H9 (cell line): ENCODE data around the gene ABHD8. TPM values are rescaled to one million over a fixed set of nuclear protein-coding genes. Genes with fewer than 3 reads are reported as not detected.

Experiments
- DNase-seq: peaks from one replicate; pipeline ENCODE4 v3.0.0-alpha.2; 2017
- H2AFZ ChIP-seq: one replicate; pipeline ENCODE4 v1.6.1; 2013; ENCODE audit warnings: mild to moderate bottlenecking, low read length, control low read depth, moderate library complexity
- H2AK5ac ChIP-seq: 2 replicates; pipeline ENCODE4 v1.6.1; 2013; ENCODE audit warnings: low read length, control low read depth, mixed read lengths; ENCODE audit not compliant: insufficient read length
- H2BK120ac ChIP-seq: one replicate; pipeline ENCODE4 v1.6.1; 2013; ENCODE audit warnings: low read depth, mild to moderate bottlenecking, low read length, control low read depth, inconsistent platforms; ENCODE audit not compliant: poor library complexity, severe bottlenecking
- H2BK12ac ChIP-seq: 2 replicates; pipeline ENCODE4 v1.6.1; 2013; ENCODE audit warnings: low read length, control low read depth, mixed read lengths, low read depth; ENCODE audit not compliant: insufficient read length
- H2BK15ac ChIP-seq: 2 replicates; pipeline ENCODE4 v1.6.1; 2013; ENCODE audit warnings: low read depth, low read length, control low read depth
- H2BK20ac ChIP-seq: one replicate; pipeline ENCODE4 v1.6.1; 2013; ENCODE audit warnings: low read depth, mild to moderate bottlenecking, low read length, control low read depth, inconsistent platforms; ENCODE audit not compliant: poor library complexity, severe bottlenecking
- H2BK5ac ChIP-seq: 2 replicates; pipeline ENCODE4 v1.6.1; 2013; ENCODE audit warnings: low read length, control low read depth, mixed read lengths; ENCODE audit not compliant: insufficient read length
- H3K14ac ChIP-seq: 2 replicates; pipeline ENCODE4 v1.6.1; 2013; ENCODE audit warnings: low read length, control low read depth; ENCODE audit not compliant: insufficient read depth
- H3K18ac ChIP-seq: 2 replicates; pipeline ENCODE4 v1.6.1; 2013; ENCODE audit warnings: low read depth, mild to moderate bottlenecking, mixed read lengths, low read length, control low read depth; ENCODE audit not compliant: insufficient read length
- H3K23ac ChIP-seq: 2 replicates; pipeline ENCODE4 v1.6.1; 2013; ENCODE audit warnings: low read length, control low read depth, mixed read lengths, low read depth; ENCODE audit not compliant: insufficient read length
- H3K23me2 ChIP-seq: 2 replicates; pipeline ENCODE4 v1.6.1; 2013; ENCODE audit warnings: low read depth, mild to moderate bottlenecking, mixed read lengths, low read length, control low read depth; ENCODE audit not compliant: insufficient read length, poor library complexity, severe bottlenecking
- H3K27ac ChIP-seq: 2 replicates; pipeline ENCODE4 v1.5.1; 2013; ENCODE audit warnings: low read length, control low read depth, mixed read lengths, low read depth; ENCODE audit not compliant: insufficient read length
- H3K27me3 ChIP-seq: 2 replicates; pipeline ENCODE4 v1.6.1; 2013; ENCODE audit warnings: low read length, control low read depth, inconsistent platforms; ENCODE audit not compliant: insufficient read depth
- H3K4ac ChIP-seq: 2 replicates; pipeline ENCODE4 v1.6.1; 2013; ENCODE audit warnings: low read depth, mild to moderate bottlenecking, control low read depth, inconsistent platforms, low read length, moderate library complexity
- H3K4me1 ChIP-seq: 2 replicates; pipeline ENCODE4 v1.6.1; 2013; ENCODE audit warnings: low read length, control low read depth, inconsistent platforms; ENCODE audit not compliant: insufficient read depth
- H3K4me2 ChIP-seq: 2 replicates; pipeline ENCODE4 v1.6.1; 2013; ENCODE audit warnings: low read length, control low read depth, mixed read lengths; ENCODE audit not compliant: insufficient read length, insufficient read depth
- H3K56ac ChIP-seq: 2 replicates; pipeline ENCODE4 v1.6.1; 2013; ENCODE audit warnings: low read depth, mild to moderate bottlenecking, mixed read lengths, low read length, control low read depth; ENCODE audit not compliant: insufficient read length
- H3K79me1 ChIP-seq: 2 replicates; pipeline ENCODE4 v1.6.1; 2013; ENCODE audit warnings: low read depth, mild to moderate bottlenecking, moderate library complexity, low read length, control low read depth, inconsistent platforms; ENCODE audit not compliant: insufficient read depth, poor library complexity, severe bottlenecking
- H3K79me2 ChIP-seq: 2 replicates; pipeline ENCODE4 v1.6.1; 2013; ENCODE audit warnings: low read length, control low read depth, inconsistent platforms; ENCODE audit not compliant: insufficient read depth
- H3K9ac ChIP-seq: 2 replicates; pipeline ENCODE4 v1.6.1; 2013; ENCODE audit warnings: low read length, control low read depth, mixed read lengths; ENCODE audit not compliant: insufficient read length; ENCODE audit errors: extremely low read depth
- H3K9me3 ChIP-seq: one replicate; pipeline ENCODE4 v1.6.1; 2013; ENCODE audit warnings: low read depth, low read length, inconsistent platforms; ENCODE audit not compliant: control insufficient read depth
- H3T11ph ChIP-seq: one replicate; pipeline ENCODE4 v1.6.1; 2013; ENCODE audit warnings: mild to moderate bottlenecking, low read length, control low read depth, inconsistent platforms
- H4K20me1 ChIP-seq: one replicate; pipeline ENCODE4 v1.6.1; 2013; ENCODE audit not compliant: control insufficient read depth, insufficient read length, insufficient read depth
- H4K5ac ChIP-seq: 2 replicates; pipeline ENCODE4 v1.6.1; 2013; ENCODE audit warnings: low read depth, mild to moderate bottlenecking, mixed read lengths, low read length, control low read depth; ENCODE audit not compliant: insufficient read length
- H4K8ac ChIP-seq: replicated peaks from 2 replicates; pipeline ENCODE4 v1.6.1; 2013; ENCODE audit warnings: low read length, control low read depth, mixed read lengths, low read depth; ENCODE audit not compliant: insufficient read length
- H4K91ac ChIP-seq: 2 replicates; pipeline ENCODE4 v1.6.1; 2013; ENCODE audit warnings: low read depth, mild to moderate bottlenecking, moderate library complexity, mixed read lengths, low read length, control low read depth; ENCODE audit not compliant: insufficient read length
- H3K27ac Mint-ChIP-seq, 3 experiments: 2 replicates in 2 of 3; 3 replicates in 1 of 3; pipeline ENCODE4 v1.8.0; 2020 to 2021; ENCODE audit warnings: mixed read lengths in 3 of 3, mild to moderate bottlenecking in 1 of 3, moderate library complexity in 1 of 3
- H3K27me3 Mint-ChIP-seq: 2 replicates; pipeline ENCODE4 v1.8.0; 2021; ENCODE audit warnings: low read depth, mild to moderate bottlenecking, moderate library complexity, mixed read lengths
- H3K36me3 Mint-ChIP-seq, 3 experiments: 2 replicates in 2 of 3; 3 replicates in 1 of 3; pipeline ENCODE4 v1.8.0; 2020 to 2021; ENCODE audit warnings: low read depth in 3 of 3, mixed read lengths in 3 of 3; ENCODE audit not compliant: insufficient read depth in 1 of 3
- H3K4me1 Mint-ChIP-seq, 2 experiments: 2 replicates each; pipeline ENCODE4 v1.8.0; 2020; ENCODE audit warnings: mixed read lengths in 2 of 2
- H3K4me3 Mint-ChIP-seq, 2 experiments: 2 replicates in 1 of 2; 3 replicates in 1 of 2; pipeline ENCODE4 v1.8.0; 2020 to 2021; ENCODE audit warnings: mild to moderate bottlenecking in 2 of 2, mixed read lengths in 2 of 2, moderate library complexity in 1 of 2
- H3K9me3 Mint-ChIP-seq, 2 experiments: 2 replicates in 1 of 2; 3 replicates in 1 of 2; pipeline ENCODE4 v1.8.0; 2020; ENCODE audit warnings: mild to moderate bottlenecking in 2 of 2, mixed read lengths in 2 of 2, moderate library complexity in 1 of 2
- CTCF ChIP-seq: fragments of 200-600 bp; sonication (generic); conservative IDR thresholded peaks from 3 replicates; pipeline ENCODE4 v1.8.0; 2021; ENCODE audit warnings: antibody characterized with exemption, mild to moderate bottlenecking
- WGBS: extraction: QIAGEN DNeasy Blood & Tissue Kit; methylation state at CpG from one replicate; pipeline ENCODE4 v1.1.7; 2013; ENCODE audit warnings: missing lambda C conversion rate, low lambda C conversion rate, mixed read lengths; ENCODE audit not compliant: insufficient read length; ENCODE audit errors: extremely low coverage; 5-methylcytosine and 5-hydroxymethylcytosine counted together
- total RNA-seq: library from RNA; stranded (reverse); gene quantifications from 2 replicates; pipeline ENCODE4 v1.2.1, GENCODE V29; 2021

ABHD8 gene
- total RNA-seq, 1 experiment from 2014 or later: 11.7 TPM

- Mint-ChIP-seq H3K27ac (peak overlapping the region in 2 of 3 experiments; percentile 86 to 89; a peak in 4 of 7 replicates), H3K9me3 (no peaks in the 10 kb centered on the region; a peak in 1 of 5 replicates), H3K4me1 (peaks cover 14 to 18% of the 10 kb centered on the region in 2 experiments), H3K36me3 (no peaks in the 10 kb centered on the region), H3K4me3 (no peak overlapping the region; a peak in 1 of 5 replicates), H3K27me3 (peaks cover 2% of the 10 kb centered on the region)
- Histone ChIP-seq H3T11ph (no peak overlapping the region), H4K5ac (no peak overlapping the region), H4K91ac (no peak overlapping the region), H2AK5ac (no peak overlapping the region), H3K79me1 (no peaks in the 10 kb centered on the region), H3K14ac (no peak overlapping the region; the same call in 1 of the 2 replicates), H3K23me2 (no peaks in the 10 kb centered on the region), H2BK120ac (no peak overlapping the region), H2BK5ac (no peak overlapping the region), H3K4me1 (no peaks in the 10 kb centered on the region), H2AFZ (no peak overlapping the region), H2BK15ac (no peak overlapping the region), H3K4ac (no peak overlapping the region), H2BK12ac (no peak overlapping the region), H3K79me2 (no peaks in the 10 kb centered on the region), H3K9ac (no peak overlapping the region), H3K9me3 (no peaks in the 10 kb centered on the region), H4K20me1 (no peaks in the 10 kb centered on the region), H2BK20ac (no peak overlapping the region), H3K27me3 (no peaks in the 10 kb centered on the region), H3K4me2 (no peak overlapping the region), H3K18ac (no peak overlapping the region), H4K8ac (no peak overlapping the region), H3K23ac (no peak overlapping the region), H3K27ac (no peak overlapping the region), H3K56ac (no peak overlapping the region)
- no peak for TF ChIP-seq CTCF
- no CpG with 5 or more reads among the region's 14 CpGs for WGBS
- no peak for DNase-seq
Measured at GRCh38 chr19:17352608-17353280, 49.5 kb upstream of the ABHD8 start.
